ENCODE measurements around the gene LRMDA.

The LRMDA gene

GRCh38 chr10:75425291-75426079, 5.9 kb upstream of the LRMDA start:
- DNase-seq, result no peak

GRCh38 chr10:75426880-75427279, 4.5 kb upstream of the LRMDA start:
- DNase-seq, result no peak

DNA sequence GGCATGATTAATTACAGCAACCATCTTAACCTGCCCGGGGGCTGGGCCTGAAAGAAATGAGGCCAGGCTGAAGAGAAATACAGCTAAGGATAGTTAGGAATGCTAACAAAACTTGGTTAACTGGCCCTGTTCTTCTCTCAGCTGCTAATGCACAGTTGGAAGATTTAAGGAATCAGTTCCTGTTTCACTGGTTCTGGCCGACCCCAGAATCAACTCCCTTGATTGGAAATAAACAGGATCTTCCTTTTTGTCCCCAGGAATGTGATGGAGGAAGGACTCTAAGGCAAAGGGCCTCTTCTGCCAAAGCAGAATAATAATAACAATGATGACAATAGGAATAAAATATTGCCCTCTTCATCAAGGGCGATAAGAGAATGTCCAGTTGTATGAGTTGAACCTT, 3.5 kb upstream of the LRMDA start:
- DNase-seq, result no peak

GRCh38 chr10:75428434-75429158, 2.8 kb upstream of the LRMDA start:
- no peak for DNase-seq

DNA sequence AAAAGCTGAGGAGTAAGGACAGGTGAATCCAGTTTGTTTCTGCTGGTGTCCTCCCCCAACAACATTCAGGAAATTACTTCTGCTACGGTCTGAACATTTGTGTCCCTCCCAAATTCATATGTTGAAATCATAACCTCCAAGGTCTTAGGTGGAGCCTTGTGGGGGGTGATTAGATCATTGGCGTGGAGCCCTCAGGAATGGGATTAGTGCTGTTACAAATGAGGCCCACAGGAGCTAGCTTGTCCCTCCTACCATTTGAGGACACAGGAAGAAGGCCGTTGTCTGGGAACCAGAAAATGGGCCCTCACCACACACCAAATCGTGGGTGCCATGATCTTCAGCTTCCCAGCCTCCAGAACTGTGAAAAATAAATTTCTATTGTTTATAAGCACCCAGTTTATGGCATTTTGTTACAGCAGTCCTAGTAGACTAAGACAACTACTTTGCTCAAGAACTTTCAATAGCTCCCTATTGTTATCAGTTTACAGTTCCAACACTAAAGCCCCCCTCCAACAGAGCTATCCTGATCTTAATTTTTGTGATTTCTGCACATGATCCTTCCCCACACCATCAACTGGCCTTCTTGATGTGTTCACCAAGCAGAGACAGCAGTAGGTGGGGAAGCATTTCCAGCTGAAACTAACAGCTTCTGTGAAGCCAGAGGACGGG, 2.1 kb upstream of the LRMDA start:
- DNase-seq, result no peak

- DNase-seq, result no peak
These were observed 1.2 kb upstream of the LRMDA start for GRCh38 chr10:75430000-75430763.

- DNase-seq, result no peak
These were observed 752 bp downstream of the LRMDA start for GRCh38 chr10:75432176-75432575.

DNA sequence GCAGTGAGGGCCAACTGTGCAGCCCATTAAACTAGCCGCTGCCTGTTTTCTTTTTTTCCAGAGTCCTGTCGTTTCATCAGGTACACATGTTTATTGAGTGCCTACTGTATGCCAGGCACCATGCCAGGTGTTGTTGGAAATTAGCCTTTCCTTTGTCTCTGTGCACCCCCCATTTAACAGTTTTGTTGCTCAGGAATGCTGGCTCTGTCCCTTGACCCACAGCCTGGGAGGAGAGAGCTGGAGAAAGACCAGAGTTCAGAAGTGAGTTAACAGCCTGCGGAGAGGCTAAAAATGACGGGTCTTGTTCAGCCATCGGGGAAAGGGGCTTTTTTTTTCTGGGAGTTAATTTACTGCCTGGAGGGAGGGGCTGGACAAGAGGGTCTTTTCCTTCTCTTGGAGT, 1.3 kb downstream of the LRMDA start:
- DNase-seq, result no peak

GRCh38 chr10:75433216-75433615, 1.8 kb downstream of the LRMDA start:
- DNase-seq, result no peak

DNA sequence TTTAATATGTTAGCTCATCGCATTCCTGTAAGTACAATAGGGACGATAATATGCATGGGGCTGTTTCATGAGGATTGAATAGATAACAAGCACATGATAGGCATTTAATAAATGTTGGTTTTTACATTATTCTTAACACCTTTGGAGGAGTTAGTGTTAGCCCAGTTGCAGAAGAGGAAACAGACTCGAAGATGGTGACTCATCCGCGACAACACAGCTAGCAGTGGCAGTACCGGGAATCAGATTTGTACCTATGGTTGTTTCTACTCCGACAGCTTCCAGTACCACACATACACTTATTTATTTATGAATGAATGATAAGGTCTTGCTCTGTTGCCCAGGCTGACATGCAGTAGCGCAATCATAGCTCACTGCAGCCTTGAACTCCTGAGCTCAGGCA, 2.9 kb downstream of the LRMDA start:
- DNase-seq, result no peak

DNA sequence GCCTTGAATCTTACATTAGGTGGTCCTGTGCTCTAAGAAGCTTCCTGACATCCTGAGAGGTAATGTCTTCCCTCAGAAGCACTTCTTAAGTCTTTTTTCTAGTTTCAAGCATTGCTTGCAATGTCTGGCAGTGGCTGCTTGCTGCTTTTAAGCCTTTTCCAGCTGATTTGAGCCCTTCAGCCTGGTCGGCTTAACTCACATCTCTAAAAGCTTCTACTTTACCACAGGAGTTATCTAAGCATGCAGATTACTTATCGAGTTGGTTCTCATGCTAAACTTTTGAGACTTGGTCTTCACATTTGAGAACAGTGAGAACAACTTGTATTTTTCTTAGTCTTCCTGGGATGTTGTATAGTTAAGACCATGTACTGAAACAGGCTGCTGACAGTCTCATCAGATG, 3.9 kb downstream of the LRMDA start:
- DNase-seq, result no peak

DNA sequence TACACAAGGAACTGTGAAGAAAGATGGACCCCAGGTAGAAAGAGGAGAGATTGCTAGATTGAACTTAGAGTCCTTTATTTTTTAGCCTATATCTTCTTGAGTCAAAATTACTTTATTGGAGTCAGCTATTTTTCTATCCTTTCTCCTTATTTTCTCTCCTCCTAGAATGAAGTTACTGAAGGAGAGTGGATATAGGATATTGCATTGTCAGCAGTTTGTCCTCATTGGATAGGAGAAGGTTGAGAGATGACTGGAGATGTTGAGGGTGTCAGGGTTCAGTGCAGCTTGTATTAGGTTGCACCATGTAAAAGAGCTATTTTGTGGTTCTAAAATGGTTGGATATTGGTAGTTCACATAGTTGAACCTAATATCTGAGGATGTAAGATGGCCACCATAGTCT, 5.5 kb downstream of the LRMDA start:
- no peak for DNase-seq

DNA sequence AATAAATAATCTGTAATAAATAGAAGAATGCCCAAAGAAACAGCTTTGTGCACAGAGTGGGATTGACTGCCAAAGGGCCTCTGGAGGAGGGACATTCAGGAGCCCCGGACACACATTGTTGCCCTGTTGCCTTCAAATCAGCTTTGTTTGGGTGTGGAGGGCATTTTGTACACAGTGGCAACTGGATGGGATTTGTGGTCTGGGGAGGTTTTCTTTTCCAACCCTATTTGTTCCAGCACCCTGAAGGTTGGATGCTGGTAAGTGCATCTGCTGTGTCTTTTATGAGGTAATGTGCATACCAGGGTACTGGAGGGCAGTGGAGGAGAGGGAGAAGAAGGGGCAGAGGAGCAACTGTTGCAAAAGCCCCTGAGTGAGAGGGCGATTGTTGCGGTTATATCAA, 6.3 kb downstream of the LRMDA start:
- no peak for DNase-seq

GRCh38 chr10:75438275-75438674, 6.9 kb downstream of the LRMDA start:
- no peak for DNase-seq

DNA sequence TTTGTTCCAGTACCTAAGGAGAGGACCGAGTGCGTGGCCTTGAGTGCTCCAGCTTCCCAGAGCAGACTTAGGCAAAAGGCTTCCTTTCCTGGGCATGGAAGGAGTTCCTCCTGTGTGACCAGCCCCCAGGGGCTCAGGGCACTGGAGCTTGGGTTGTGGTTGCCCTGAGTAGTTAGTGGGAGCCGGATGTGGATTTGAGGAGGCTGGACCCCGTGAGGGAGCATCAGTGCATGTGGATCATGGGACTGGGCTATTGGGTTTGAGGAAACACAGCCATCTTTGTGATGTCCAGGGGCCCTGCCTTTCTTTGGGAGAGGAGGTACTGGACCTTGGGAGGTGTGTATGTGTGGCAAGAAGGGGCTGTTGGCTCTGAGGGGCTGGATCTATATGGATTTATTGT, 8.4 kb downstream of the LRMDA start:
- DNase-seq, result no peak

- no peak for DNase-seq
These were observed 8.9 kb downstream of the LRMDA start for GRCh38 chr10:75440271-75440793.

DNA sequence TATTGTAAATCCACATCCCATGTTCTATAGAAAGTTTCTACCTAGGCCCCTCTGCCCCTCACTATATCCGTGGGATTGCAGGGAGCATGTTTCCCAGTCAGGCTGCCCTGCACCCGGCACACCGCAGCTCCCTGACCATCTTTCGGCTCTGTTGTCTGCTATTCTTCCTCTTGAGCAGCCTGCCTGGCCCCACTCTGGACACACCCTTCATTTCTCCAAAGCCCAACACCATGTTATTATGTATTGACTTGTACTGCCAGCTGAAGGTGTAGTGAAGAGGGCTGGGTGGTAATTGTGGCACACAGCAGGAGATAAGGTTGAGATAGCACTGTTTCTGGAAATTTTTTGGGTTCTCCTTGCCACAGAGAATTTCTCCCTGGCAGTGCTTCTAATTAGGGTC, 9.8 kb downstream of the LRMDA start:
- no peak for DNase-seq

GRCh38 chr10:75441682-75442081, 10.3 kb downstream of the LRMDA start:
- no peak for DNase-seq

DNA sequence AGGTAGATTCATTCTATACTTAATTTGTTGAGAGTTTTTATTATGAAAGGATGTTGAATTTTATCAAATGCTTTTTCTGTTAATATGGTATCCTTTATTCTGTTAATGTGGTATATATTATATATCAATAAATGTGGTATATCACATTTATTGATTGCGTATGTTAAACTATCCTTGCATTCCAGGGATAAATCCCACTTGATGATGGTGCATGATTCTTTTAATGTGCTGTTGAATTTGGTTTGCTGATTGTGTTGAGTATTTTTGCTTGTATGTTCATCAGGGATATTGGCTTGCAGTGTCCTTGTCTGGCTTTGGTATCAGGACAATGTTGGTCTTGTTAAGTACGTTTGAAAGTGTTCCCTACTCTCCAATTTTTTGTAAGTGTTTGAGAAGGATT, 11.9 kb downstream of the LRMDA start:
- DNase-seq, result no peak

GRCh38 chr10:75444781-75445386, 13.5 kb downstream of the LRMDA start:
- DNase-seq, result no peak

GRCh38 chr10:75446508-75446907, 15.1 kb downstream of the LRMDA start:
- no peak for DNase-seq

- no peak for DNase-seq
These were observed 16.7 kb downstream of the LRMDA start for GRCh38 chr10:75448166-75448565.
